Neural cell (in vitro differentiated cells): ENCODE results near the gene POU2AF3. TPM values are rescaled to one million over a fixed set of nuclear protein-coding genes. Genes with fewer than 3 reads are reported as not detected.

ENCODE experiments used
- H2AFZ ChIP-seq: fragments of 200-600, 300-800 bp; sonication (generic), shearing (Covaris generic); 2 replicates; pipeline ENCODE4 v1.6.0; 2014; ENCODE audit warnings: low read depth, mild to moderate bottlenecking, antibody characterized with exemption, low read length, moderate library complexity
- H3F3A ChIP-seq: fragments of 200-600 bp; shearing (Covaris generic); 2 replicates; pipeline ENCODE4 v1.6.1; 2016; ENCODE audit warnings: mild to moderate bottlenecking, moderate library complexity, mixed read lengths, antibody characterized with exemption, low read length; ENCODE audit not compliant: insufficient read depth, poor library complexity, severe bottlenecking
- H3K27ac ChIP-seq: fragments of 200-600, 300-800 bp; sonication (generic), shearing (Covaris generic); 2 replicates; pipeline ENCODE4 v1.5.1; 2014; ENCODE audit warnings: mild to moderate bottlenecking, low read length, moderate library complexity
- H3K27me3 ChIP-seq: fragments of 300-800, 200-600 bp; sonication (generic), shearing (Covaris generic); 2 replicates; pipeline ENCODE4 v1.6.0; 2014; ENCODE audit warnings: mild to moderate bottlenecking, low read depth, low read length, moderate library complexity; ENCODE audit not compliant: insufficient read depth
- H3K36me3 ChIP-seq: fragments of 300-800, 200-600 bp; sonication (generic), shearing (Covaris generic); 2 replicates; pipeline ENCODE4 v1.5.1; 2014; ENCODE audit warnings: mild to moderate bottlenecking, antibody characterized with exemption, low read length, moderate library complexity; ENCODE audit not compliant: insufficient read depth
- H3K4me2 ChIP-seq: fragments of 300-800, 200-600 bp; sonication (generic), shearing (Covaris generic); 2 replicates; pipeline ENCODE4 v1.6.0; 2014; ENCODE audit warnings: mild to moderate bottlenecking, low read length
- H3K4me3 ChIP-seq: fragments of 300-800, 200-600 bp; sonication (generic), shearing (Covaris generic); 2 replicates; pipeline ENCODE4 v1.5.1; 2014; ENCODE audit warnings: mild to moderate bottlenecking, low read length, moderate library complexity
- H3K79me2 ChIP-seq: fragments of 200-600 bp; shearing (Covaris generic); replicated peaks from 2 replicates; pipeline ENCODE4 v1.6.0; 2014; ENCODE audit warnings: mild to moderate bottlenecking, low read length, moderate library complexity; ENCODE audit not compliant: insufficient read depth
- H3K9ac ChIP-seq: fragments of 300-800, 200-600 bp; sonication (generic), shearing (Covaris generic); 2 replicates; pipeline ENCODE4 v1.6.1; 2016; ENCODE audit warnings: mild to moderate bottlenecking, low read length, mixed read lengths
- H3K9me2 ChIP-seq: fragments of 200-600 bp; shearing (Covaris generic); 2 replicates; pipeline ENCODE4 v1.6.1; 2016; ENCODE audit warnings: mild to moderate bottlenecking, low read length, mixed read lengths; ENCODE audit not compliant: insufficient read depth
- H3K9me3 ChIP-seq: fragments of 200-600, 300-800 bp; sonication (generic), shearing (Covaris generic); 2 replicates; pipeline ENCODE4 v1.6.1; 2016; ENCODE audit warnings: mild to moderate bottlenecking, mixed run types, low read length, moderate library complexity, mixed read lengths
- H4K20me1 ChIP-seq: fragments of 200-600 bp; shearing (Covaris generic); 2 replicates; pipeline ENCODE4 v1.6.1; 2016; ENCODE audit warnings: mild to moderate bottlenecking, mixed run types; ENCODE audit not compliant: insufficient read depth
- CTCF ChIP-seq: fragments of 450-650 bp; IDR thresholded peaks from 2 replicates; pipeline ENCODE4 v1.5.1; 2014; ENCODE audit warnings: antibody characterized with exemption, mild to moderate bottlenecking, moderate library complexity; ENCODE audit not compliant: poor library complexity, severe bottlenecking
- EZH2 ChIP-seq: fragments of 200-600, 300-800 bp; shearing (Covaris generic), sonication (generic); IDR thresholded peaks from 2 replicates; pipeline ENCODE4 v1.6.1; 2014; ENCODE audit warnings: antibody characterized with exemption, low read length, borderline replicate concordance, mild to moderate bottlenecking; ENCODE audit not compliant: insufficient read depth, poor library complexity, severe bottlenecking
- POLR2AphosphoS5 ChIP-seq: IDR thresholded peaks from 2 replicates; pipeline ENCODE4 v1.6.1; 2012
- REST ChIP-seq: IDR thresholded peaks from 2 replicates; pipeline ENCODE4 v1.6.1; 2012; ENCODE audit warnings: borderline replicate concordance
- polyA plus RNA-seq: library from polyadenylated mRNA; depleted of rRNA; stranded (reverse); fragments of >200 nt; gene quantifications from 2 replicates; pipeline ENCODE4 v1.2.3, GENCODE V29; 2014

Gene POU2AF3
- polyA plus RNA-seq, 1 donor from 2014 or later = not detected

GRCh38 chr11:111330234-111330893 is 32.0 kb downstream of the POU2AF3 start:
- Histone ChIP-seq H3K79me2 (no peaks in the 10 kb centered on the region), H4K20me1 (no peaks in the 10 kb centered on the region), H3K9me3 (no peaks in the 10 kb centered on the region), H3F3A (no peaks in the 10 kb centered on the region), H3K36me3 (no peaks in the 10 kb centered on the region), H3K9me2 (no peaks in the 10 kb centered on the region), H3K4me3 (no peak overlapping the region), H2AFZ (no peak overlapping the region), H3K27me3 (no peaks in the 10 kb centered on the region), H3K9ac (no peak overlapping the region), H3K27ac (no peak overlapping the region), H3K4me2 (no peak overlapping the region)
- TF ChIP-seq REST (no peak), EZH2 (no peak), POLR2AphosphoS5 (no peak)

GRCh38 chr11:111331711-111332479 is 33.5 kb downstream of the POU2AF3 start:
- TF ChIP-seq CTCF = no peak
- TF ChIP-seq POLR2AphosphoS5 = no peak
- no peak for TF ChIP-seq EZH2
- H3F3A ChIP-seq = no peaks in the 10 kb centered on the region
- H3K9me2 ChIP-seq = no peaks in the 10 kb centered on the region
- H3K9me3 ChIP-seq = no peaks in the 10 kb centered on the region
- no peak overlapping the region for H3K4me2 ChIP-seq
- no peaks in the 10 kb centered on the region for H3K36me3 ChIP-seq
- H3K9ac ChIP-seq = no peak overlapping the region
- no peaks in the 10 kb centered on the region for H3K27me3 ChIP-seq
- H3K27ac ChIP-seq = no peak overlapping the region
- no peaks in the 10 kb centered on the region for H3K79me2 ChIP-seq
- no peak overlapping the region for H2AFZ ChIP-seq
- H4K20me1 ChIP-seq = no peaks in the 10 kb centered on the region
- H3K4me3 ChIP-seq = no peak overlapping the region
